Ramos (cell line): ENCODE data around the gene JPT2.
"Not testable (repeated sequence)": the region's sequence is repeated elsewhere in the genome, so short reads cannot be mapped to it uniquely, and the experiment has no call there.

Experiments used
- in situ Hi-C: fragments of 300-500 bp; cut with MboI; formaldehyde crosslinking; loops from one replicate; pipeline ENCODE4 v1.14.3; 2022; ENCODE audit warnings: low sequenced_read_pairs; ENCODE audit not compliant: unreplicated experiment

JPT2 gene

DNA sequence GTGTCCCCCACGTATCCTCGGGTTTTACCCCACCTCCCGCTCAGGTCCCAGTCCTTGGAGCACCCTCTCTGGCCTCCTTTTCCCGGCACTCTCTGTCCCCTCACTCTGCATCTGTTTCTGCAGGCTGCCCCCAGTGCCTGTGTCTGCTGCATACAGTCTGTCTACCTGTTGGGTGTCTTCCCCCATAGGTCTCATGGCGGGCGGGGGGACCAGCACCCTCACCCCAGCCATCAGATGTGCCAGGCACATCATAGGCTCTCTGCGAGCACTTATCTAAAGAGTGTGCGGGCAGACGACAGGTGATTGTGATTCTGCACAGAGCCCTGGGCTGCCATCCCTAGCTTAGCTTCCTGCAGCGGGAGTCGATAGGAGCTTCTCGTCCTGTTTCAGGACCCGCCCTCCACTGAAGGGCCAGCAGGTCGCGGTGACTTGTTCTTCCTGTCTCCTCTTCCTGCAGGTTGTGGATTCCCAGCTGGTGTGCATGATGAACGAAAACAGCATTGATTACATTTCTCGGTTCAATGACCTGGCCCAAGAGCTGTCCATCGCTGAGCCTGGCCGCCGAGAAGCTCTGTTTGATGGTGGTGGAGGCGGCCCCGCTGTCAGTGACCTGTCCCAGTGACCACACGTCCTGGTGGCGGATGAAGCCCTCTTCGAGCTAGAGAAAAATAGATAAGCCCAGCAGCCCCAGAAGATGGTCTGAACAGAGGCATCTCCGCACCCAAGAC, 4.5 kb upstream of the JPT2 start:
- in situ Hi-C loops: no loop called here

- in situ Hi-C loops: no loop called here
These were observed 3.8 kb upstream of the JPT2 start for GRCh38 chr16:1674306-1674705.

- in situ Hi-C loops: no loop called here
These were observed 3.1 kb upstream of the JPT2 start for GRCh38 chr16:1674751-1675664.

DNA sequence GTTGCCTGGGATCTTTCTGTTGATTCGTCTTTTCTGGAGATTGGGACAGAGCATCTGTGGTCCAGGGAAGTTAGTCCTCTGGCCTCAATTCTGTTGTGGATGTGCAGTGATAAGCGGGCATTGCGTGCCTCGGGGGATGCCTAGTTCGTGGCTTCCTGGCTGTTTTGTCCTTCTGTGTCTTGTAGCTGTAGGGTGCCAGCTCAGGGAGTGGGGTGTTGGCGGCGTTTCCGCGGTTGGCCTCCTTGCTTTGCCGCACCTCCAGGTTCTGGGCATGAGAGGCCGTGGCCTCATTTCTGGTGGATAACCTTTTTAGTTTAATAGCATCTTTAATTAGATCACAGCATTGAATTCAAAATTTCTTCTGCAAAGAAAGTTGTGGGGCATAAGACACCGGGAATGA, 1.4 kb upstream of the JPT2 start:
- in situ Hi-C loops: no loop called here

DNA sequence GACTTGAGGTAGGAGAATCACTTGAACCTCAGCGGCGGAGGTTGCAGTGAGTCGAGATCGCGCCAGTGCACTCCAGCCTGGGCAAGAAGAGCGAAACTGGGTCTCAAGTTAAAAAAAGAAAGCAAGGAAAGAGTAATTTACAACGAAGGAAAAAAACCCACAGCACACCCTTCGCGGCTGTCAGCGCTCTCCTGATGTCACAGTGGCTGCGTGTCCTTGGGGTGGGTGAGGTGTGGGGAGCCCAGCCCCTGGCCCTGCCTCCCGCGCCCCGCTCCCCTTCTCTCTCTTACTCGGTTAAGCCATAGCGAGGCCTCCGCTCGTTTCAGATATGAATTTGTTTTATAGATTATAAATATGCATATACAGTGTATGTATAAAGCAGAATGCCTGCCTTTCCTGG, 740 bp upstream of the JPT2 start:
- in situ Hi-C loops: no loop called here

DNA sequence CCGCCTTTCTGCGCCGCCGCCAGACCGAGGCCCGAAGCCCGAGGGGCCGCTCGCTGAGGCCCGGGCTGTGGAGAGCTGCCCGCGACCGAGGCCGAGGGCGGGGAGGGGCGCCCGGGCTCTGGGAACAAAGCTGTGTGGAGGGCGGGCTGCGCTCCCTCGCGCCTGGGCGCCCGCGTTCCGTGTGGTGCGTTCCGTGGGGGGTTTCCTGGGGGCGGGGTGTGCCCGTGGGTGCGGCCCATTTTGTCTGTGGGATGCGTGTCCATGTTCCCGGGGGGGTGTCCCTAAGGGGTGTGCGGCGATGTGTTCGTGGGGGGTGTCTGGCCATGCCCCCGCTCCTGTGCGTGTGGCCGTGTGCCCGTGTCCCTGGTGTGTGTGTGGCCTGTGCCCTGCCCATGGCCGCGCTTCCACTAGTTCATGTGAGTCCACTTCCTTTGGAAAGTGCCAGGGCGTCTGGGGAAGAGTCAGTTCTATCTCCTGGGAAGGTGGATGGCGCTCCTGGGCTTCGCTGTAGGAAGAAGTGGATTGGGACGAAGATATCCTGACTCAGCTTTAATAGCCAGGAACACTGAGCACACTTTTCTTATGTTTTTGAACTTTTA, 520 bp downstream of the JPT2 start:
- in situ Hi-C loops: no loop called here

DNA sequence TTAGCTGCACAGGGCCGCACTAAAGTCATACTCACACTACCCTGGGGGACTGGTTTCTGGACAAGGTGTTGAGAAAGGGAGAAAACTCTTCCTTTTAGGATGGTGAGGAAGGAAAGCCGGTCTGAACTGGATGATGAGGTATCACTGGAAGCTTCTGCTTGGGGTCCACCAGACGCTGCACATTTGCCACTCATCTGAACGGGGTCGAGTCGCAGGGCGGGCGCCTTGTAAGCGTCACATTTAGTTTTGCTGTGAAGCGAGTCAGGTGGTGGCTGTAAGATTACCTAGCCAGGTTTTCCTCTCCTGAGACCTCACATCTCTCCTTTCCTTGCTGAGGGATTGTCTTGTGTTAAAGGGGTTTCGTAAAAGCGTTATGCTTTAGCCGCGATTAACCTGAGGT, 2.3 kb downstream of the JPT2 start:
- in situ Hi-C loops: no loop called here

- in situ Hi-C loops: no loop called here
These were observed 3.0 kb downstream of the JPT2 start for GRCh38 chr16:1681032-1681431.

DNA sequence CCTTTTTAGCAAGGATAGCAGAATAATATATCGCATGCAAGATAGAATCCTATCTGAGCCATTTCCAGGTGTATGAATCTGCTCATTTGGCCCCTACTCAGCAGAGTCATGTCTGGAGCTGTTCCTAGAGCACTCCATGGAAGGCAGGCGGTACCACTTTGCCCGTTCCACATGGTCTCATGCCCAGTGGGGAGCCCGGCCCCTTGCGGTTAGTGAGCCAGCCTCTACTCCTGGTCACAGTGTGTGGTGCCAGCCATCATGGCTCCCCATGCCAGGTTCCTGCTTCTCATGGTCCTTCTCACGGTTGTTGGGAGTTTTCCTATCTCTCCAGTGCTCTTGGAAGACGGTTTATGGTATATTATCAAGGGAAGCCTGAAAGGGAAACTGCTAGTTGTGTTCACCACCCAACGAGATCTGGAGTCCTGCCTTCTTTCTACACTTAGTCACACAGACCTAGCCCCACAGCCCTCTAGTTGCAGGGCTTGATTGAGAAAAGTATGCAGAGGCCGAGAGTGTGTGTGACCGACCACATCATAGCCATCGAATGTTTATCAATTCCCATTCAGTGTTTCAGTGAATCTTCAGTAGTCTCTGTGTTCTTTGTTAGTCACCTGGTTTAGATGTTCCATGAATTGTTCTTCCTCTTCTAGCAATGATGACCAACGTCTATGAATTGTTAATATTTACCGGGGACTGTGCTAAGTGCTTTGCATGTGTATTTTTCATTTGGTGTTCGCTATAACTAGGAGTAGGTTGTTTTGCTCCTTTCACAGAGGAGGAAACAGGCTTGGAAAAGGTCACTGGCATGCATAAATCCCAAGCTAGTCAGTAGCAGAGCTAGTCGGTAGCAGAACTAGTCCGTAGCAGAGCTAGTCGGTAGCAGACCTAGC, 9.6 kb downstream of the JPT2 start:
- in situ Hi-C loops: no loop called here

GRCh38 chr16:1688807-1689560, 10.9 kb downstream of the JPT2 start:
- in situ Hi-C loops: no loop called here

GRCh38 chr16:1689853-1690252, 11.8 kb downstream of the JPT2 start:
- in situ Hi-C loops: no loop called here

GRCh38 chr16:1690810-1691209, 12.7 kb downstream of the JPT2 start:
- in situ Hi-C loops: no loop called here

DNA sequence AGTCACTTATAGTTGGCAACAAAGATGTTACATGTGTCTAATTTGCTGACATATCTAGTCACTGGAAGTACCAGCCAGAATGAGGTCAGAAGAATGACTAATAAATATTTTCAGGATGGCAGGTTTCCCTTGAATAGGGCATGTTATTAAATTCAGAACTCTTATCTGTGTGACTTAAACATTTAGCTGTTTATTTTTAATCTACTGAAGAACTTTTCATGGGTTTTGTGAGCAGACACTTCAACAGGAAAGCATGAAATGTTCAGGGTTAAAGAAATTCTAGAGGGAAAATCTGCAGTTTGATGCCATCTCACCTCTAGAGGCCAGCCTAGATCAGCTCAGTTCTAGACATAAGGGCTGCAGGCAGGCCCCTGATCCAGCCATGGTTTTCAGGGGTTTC, 13.2 kb downstream of the JPT2 start:
- in situ Hi-C loops: no loop called here

DNA sequence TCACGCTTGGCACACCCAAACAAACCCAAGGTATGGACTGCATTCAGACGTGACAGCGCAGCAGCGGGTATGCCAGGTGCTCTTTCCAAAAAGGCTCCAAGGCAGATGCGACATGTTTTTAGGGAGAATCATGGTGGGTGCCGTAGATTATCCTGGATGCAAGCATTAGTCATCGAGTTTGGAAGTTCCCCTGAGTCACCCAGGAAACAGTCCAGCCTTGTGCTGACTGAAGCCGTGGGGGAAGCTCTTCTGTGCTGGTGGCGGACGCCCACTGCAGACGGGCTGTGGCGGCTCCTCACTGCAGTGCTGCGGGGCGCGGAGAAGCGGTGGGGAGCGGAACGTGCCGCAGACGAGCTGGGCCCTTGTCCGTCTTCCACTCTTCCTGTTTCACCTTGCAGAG, 13.9 kb downstream of the JPT2 start:
- in situ Hi-C loops: no loop called here

- in situ Hi-C loops: no loop called here
These were observed 18.8 kb downstream of the JPT2 start for GRCh38 chr16:1696863-1697262.

- in situ Hi-C loops: no loop called here
These were observed 20.6 kb downstream of the JPT2 start for GRCh38 chr16:1698680-1699079.

- in situ Hi-C loops: no loop called here
These were observed 22.2 kb downstream of the JPT2 start for GRCh38 chr16:1700246-1700645.

DNA sequence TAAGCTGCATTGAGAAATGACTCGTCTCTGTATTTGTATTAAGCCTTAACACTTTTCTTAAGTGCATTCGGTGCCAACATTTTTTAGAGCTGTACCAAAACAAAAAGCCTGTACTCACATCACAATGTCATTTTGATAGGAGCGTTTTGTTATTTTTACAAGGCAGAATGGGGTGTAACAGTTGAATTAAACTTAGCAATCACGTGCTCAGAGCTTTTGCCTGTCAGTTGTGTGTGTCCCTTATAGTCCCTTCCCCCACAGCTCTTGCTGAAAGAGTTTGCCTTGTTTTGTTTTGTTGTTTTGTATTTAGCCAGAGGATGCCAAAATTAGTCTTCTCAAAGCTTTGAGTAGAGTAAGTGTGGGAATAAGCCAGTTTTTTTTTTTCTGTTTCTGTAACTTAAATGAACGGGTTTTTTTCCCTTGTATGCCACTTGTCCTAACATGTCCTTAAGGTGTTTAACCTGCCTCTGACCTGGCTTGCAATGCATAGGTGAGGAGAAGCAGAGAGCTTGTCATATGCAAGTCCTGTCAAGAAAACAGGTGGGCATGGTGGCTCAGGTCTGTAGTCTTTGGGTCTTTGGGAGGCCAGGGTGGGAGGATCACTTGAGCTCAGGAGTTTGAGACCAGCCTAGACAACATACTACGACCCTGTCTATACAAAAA, 23.3 kb downstream of the JPT2 start:
- in situ Hi-C loops: no loop called here

- in situ Hi-C loops: not testable (repeated sequence)
These were observed 27.2 kb downstream of the JPT2 start for GRCh38 chr16:1705324-1705687.
